Mesendoderm (in vitro differentiated cells): ENCODE data around the gene XPC. TPM values are rescaled to one million over a fixed set of nuclear protein-coding genes. Genes with fewer than 3 reads are reported as not detected.
"Not testable (repeated sequence)": the region's sequence is repeated elsewhere in the genome, so short reads cannot be mapped to it uniquely, and the experiment has no call there.

ENCODE experiments used
- DNase-seq: peaks from one replicate; pipeline ENCODE4 v3.0.0; 2013
- H2AK5ac ChIP-seq: 2 replicates; pipeline ENCODE4 v1.6.1; 2013; ENCODE audit warnings: low read length, inconsistent platforms
- H2BK120ac ChIP-seq: 2 replicates; pipeline ENCODE4 v1.6.1; 2013; ENCODE audit warnings: low read depth, mild to moderate bottlenecking, low read length, moderate library complexity, mixed read lengths
- H2BK15ac ChIP-seq: replicated peaks from 2 replicates; pipeline ENCODE4 v1.6.1; 2013; ENCODE audit warnings: low read depth, mild to moderate bottlenecking, moderate library complexity
- H2BK5ac ChIP-seq: 2 replicates; pipeline ENCODE4 v1.6.1; 2013; ENCODE audit warnings: low read length, inconsistent platforms
- H3K18ac ChIP-seq: 2 replicates; pipeline ENCODE4 v1.6.1; 2013; ENCODE audit warnings: mild to moderate bottlenecking, low read length, mixed read lengths
- H3K23ac ChIP-seq: one replicate; pipeline ENCODE4 v1.6.1; 2013; ENCODE audit warnings: low read length
- H3K27ac ChIP-seq: 2 replicates; pipeline ENCODE4 v1.5.1; 2013; ENCODE audit warnings: low read depth, mild to moderate bottlenecking, inconsistent platforms, low read length, moderate library complexity
- H3K27me3 ChIP-seq: 2 replicates; pipeline ENCODE4 v1.6.1; 2013; ENCODE audit warnings: low read length, control low read depth, mild to moderate bottlenecking, inconsistent platforms; ENCODE audit not compliant: insufficient read depth, poor library complexity
- H3K36me3 ChIP-seq: 2 replicates; pipeline ENCODE4 v1.6.1; 2013; ENCODE audit warnings: low read length, inconsistent platforms; ENCODE audit not compliant: control insufficient read depth, insufficient read depth
- H3K4ac ChIP-seq: one replicate; pipeline ENCODE4 v1.6.1; 2013; ENCODE audit warnings: low read depth, mild to moderate bottlenecking, low read length, moderate library complexity
- H3K4me1 ChIP-seq: 2 replicates; pipeline ENCODE4 v1.6.1; 2013; ENCODE audit warnings: low read depth, low read length, inconsistent platforms; ENCODE audit not compliant: control insufficient read depth
- H3K4me2 ChIP-seq: 2 replicates; pipeline ENCODE4 v1.6.1; 2013; ENCODE audit warnings: low read length
- H3K4me3 ChIP-seq: 2 replicates; pipeline ENCODE4 v1.5.1; 2013; ENCODE audit warnings: mild to moderate bottlenecking, low read length
- H3K56ac ChIP-seq: one replicate; pipeline ENCODE4 v1.6.1; 2013; ENCODE audit warnings: low read length
- H3K79me1 ChIP-seq: 2 replicates; pipeline ENCODE4 v1.6.1; 2013; ENCODE audit warnings: low read length, inconsistent platforms
- H3K79me2 ChIP-seq: 2 replicates; pipeline ENCODE4 v1.6.1; 2013; ENCODE audit warnings: mild to moderate bottlenecking, low read length; ENCODE audit not compliant: control insufficient read depth, insufficient read depth
- H3K9ac ChIP-seq: 2 replicates; pipeline ENCODE4 v1.6.1; 2013; ENCODE audit warnings: low read length, inconsistent platforms
- H4K5ac ChIP-seq: one replicate; pipeline ENCODE4 v1.6.1; 2013; ENCODE audit warnings: low read length
- H4K8ac ChIP-seq: one replicate; pipeline ENCODE4 v1.6.1; 2013; ENCODE audit warnings: low read depth, mild to moderate bottlenecking, control low read depth, low read length, moderate library complexity
- WGBS: extraction: QIAGEN DNeasy Blood & Tissue Kit; methylation state at CpG from one replicate; pipeline ENCODE4 v1.1.7; 2013; ENCODE audit warnings: low lambda C conversion rate, missing lambda C conversion rate; ENCODE audit not compliant: insufficient coverage; ENCODE audit errors: extremely low coverage; 5-methylcytosine and 5-hydroxymethylcytosine counted together
- polyA plus RNA-seq, 2 experiments: library from polyadenylated mRNA; stranded (reverse); fragments of 200-250 nt; gene quantifications; one replicate each; pipeline ENCODE4 v1.2.3, GENCODE V29; 2013

Gene XPC
- 12.8 TPM for polyA plus RNA-seq (2013, experiment 1 of 2)
- polyA plus RNA-seq (2013, experiment 2 of 2) = 12.3 TPM

GRCh38 chr3:14178247-14179113 lies at the start of gene XPC, which contains the start of gene LSM3:
TSS of gene XPC (minus strand) at chr3:14178601. CDS start at chr3:14178568, 33 bp downstream.
TSS of gene LSM3 (plus strand) at chr3:14178817. CDS start at chr3:14178861, 44 bp downstream.
- Histone ChIP-seq H2BK5ac (peak within 1 kb of the TSS; percentile 87), H3K79me1 (peaks cover 18% of the 10 kb centered on the region), H3K56ac (peak within 1 kb of the TSS; percentile 97), H4K8ac (peak within 1 kb of the TSS; percentile 98), H3K4ac (peak within 1 kb of the TSS; percentile 7), H3K23ac (peak within 1 kb of the TSS; percentile 90), H3K18ac (peak within 1 kb of the TSS; percentile 70), H3K36me3 (no peaks in the 10 kb centered on the region), H3K79me2 (peaks cover 22% of the 10 kb centered on the region), H3K27me3 (no peaks in the 10 kb centered on the region), H3K9ac (peak within 1 kb of the TSS; percentile 99), H2AK5ac (peak within 1 kb of the TSS; percentile 54), H2BK15ac (no peak within 1 kb of the TSS), H3K4me1 (peaks cover 5% of the 10 kb centered on the region), H2BK120ac (peak within 1 kb of the TSS; percentile 28), H3K27ac (peak within 1 kb of the TSS; percentile 73), H4K5ac (peak within 1 kb of the TSS; percentile 92), H3K4me2 (peak within 1 kb of the TSS; percentile 98), H3K4me3 (peak within 1 kb of the TSS; percentile 99)
- peak; percentile 99 for DNase-seq
- no CpG with 5 or more reads among the region's 78 CpGs for WGBS

DNA sequence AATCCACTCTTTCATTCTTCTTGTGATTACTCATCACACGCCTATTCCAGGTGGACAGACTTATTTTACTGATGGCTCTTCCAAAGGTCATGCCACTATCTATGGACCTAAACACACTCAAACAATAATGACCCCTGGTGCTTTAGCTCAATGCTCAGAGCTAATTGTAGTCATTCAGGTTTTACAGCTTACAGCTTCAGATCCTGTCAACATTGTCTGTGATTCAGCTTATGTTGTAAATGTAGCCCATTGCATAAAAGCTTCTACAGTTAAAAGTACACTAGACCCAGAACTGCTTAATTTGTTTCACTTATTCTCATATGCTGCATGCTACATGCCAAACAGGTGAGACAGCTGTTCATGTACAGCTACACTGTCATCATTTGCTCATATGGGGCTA lies 49.5 kb upstream of the XPC start:
- Histone ChIP-seq H3K4me1 (no peaks in the 10 kb centered on the region), H2BK120ac (no peak overlapping the region), H4K8ac (no peak overlapping the region), H4K5ac (no peak overlapping the region), H3K79me1 (no peaks in the 10 kb centered on the region), H3K4me2 (no peak overlapping the region), H2AK5ac (no peak overlapping the region), H3K18ac (no peak overlapping the region), H3K27ac (no peak overlapping the region), H2BK15ac (no peak overlapping the region), H3K56ac (no peak overlapping the region), H3K36me3 (no peaks in the 10 kb centered on the region), H3K4ac (no peak overlapping the region), H3K23ac (no peak overlapping the region), H2BK5ac (no peak overlapping the region), H3K4me3 (no peak overlapping the region), H3K79me2 (no peaks in the 10 kb centered on the region), H3K9ac (no peak overlapping the region), H3K27me3 (no peaks in the 10 kb centered on the region)
- 100% methylated on average over 1 of the region's 1 CpG for WGBS
- DNase-seq = no peak

DNA sequence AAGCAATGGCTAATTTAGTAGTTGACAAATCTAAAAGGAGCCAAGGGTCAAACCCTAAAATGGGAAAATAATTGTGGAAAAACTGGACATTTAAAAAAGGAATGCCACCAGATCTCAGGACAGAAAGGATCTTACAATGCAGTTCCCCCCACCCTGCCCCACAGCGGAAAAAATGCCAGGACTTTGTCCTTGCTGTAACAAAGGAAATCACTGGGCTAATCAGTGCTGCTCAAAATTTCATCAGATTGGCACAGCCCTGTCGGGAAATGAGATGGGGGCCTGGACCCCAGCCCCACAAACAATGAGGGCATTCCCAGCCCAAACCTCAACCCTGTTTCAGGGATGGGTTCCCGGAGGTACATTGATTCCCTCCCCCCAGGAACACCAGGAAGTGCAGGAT lies 48.0 kb upstream of the XPC start:
- no CpG with 5 or more reads among the region's 3 CpGs for WGBS
- H3K9ac ChIP-seq, H3K36me3 ChIP-seq, H3K23ac ChIP-seq, H3K4me3 ChIP-seq, H3K4me1 ChIP-seq, H4K5ac ChIP-seq, H3K27me3 ChIP-seq, H3K4ac ChIP-seq, H2BK5ac ChIP-seq, H3K27ac ChIP-seq, H2BK120ac ChIP-seq, H2AK5ac ChIP-seq, H3K18ac ChIP-seq, H4K8ac ChIP-seq, DNase-seq, H2BK15ac ChIP-seq, H3K79me1 ChIP-seq, H3K79me2 ChIP-seq, H3K56ac ChIP-seq, H3K4me2 ChIP-seq: not testable (repeated sequence)

- Histone ChIP-seq H3K4ac (no peak overlapping the region), H3K27ac (no peak overlapping the region), H3K27me3 (no peaks in the 10 kb centered on the region)
Measured at GRCh38 chr3:14225421-14225820, 47.0 kb upstream of the XPC start.

DNA sequence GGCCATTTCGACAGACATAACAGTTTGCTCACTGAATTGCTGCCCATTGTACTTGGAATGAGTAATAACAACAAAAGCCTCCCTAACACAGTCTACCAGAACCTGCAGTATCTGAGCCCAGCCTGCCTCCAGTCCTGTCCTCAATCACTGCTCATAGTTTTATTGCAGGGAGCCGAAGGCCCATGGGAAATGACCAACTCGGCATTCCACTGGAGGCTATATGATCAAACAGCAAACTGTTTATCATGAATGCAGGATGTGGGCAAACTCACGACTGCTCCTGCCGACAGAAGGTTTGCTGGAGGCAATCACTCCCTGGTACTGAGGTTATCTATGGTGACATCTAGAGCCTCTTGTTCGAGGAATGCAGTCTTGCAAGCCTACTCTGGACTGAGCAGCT lies 46.5 kb upstream of the XPC start:
- Histone ChIP-seq H3K56ac (no peak overlapping the region), H3K27me3 (no peaks in the 10 kb centered on the region), H3K4ac (no peak overlapping the region), H3K4me1 (no peaks in the 10 kb centered on the region), H3K27ac (no peak overlapping the region), H3K18ac (no peak overlapping the region), H2BK120ac (no peak overlapping the region), H3K23ac (no peak overlapping the region), H4K5ac (no peak overlapping the region), H3K4me2 (no peak overlapping the region), H2BK5ac (no peak overlapping the region), H4K8ac (no peak overlapping the region), H3K36me3 (no peaks in the 10 kb centered on the region), H2AK5ac (no peak overlapping the region), H3K79me2 (no peaks in the 10 kb centered on the region), H3K79me1 (no peaks in the 10 kb centered on the region), H3K4me3 (no peak overlapping the region), H3K9ac (no peak overlapping the region), H2BK15ac (no peak overlapping the region)
- no CpG with 5 or more reads among the region's 6 CpGs for WGBS
- DNase-seq = peak; percentile 59

More at GRCh38 chr3:14225421-14225820, 47.0 kb upstream of the XPC start:
- no peak overlapping the region for H2AK5ac ChIP-seq
- H4K8ac ChIP-seq = no peak overlapping the region
- no peak overlapping the region for H3K23ac ChIP-seq
- no peak overlapping the region for H3K9ac ChIP-seq
- H3K4me2 ChIP-seq = no peak overlapping the region
- no CpG with 5 or more reads among the region's 9 CpGs for WGBS
- no peak overlapping the region for H2BK5ac ChIP-seq
- H2BK15ac ChIP-seq = no peak overlapping the region
- H3K79me1 ChIP-seq = no peaks in the 10 kb centered on the region
- H4K5ac ChIP-seq = no peak overlapping the region
- no peak for DNase-seq
- H3K18ac ChIP-seq = no peak overlapping the region
- no peaks in the 10 kb centered on the region for H3K36me3 ChIP-seq
- H3K56ac ChIP-seq = no peak overlapping the region
- H3K79me2 ChIP-seq = no peaks in the 10 kb centered on the region
- no peak overlapping the region for H2BK120ac ChIP-seq
- H3K4me1 ChIP-seq = no peaks in the 10 kb centered on the region
- no peak overlapping the region for H3K4me3 ChIP-seq
